A204.1 (cell line): ENCODE measurements around the gene DHRS11.

ENCODE experiments used
- FAIRE-seq: peaks from 2 replicates; lab custom pipeline; 2012; peaks lifted over from hg19 to GRCh38; lab: Jason Lieb, UNC

DHRS11 gene

GRCh38 chr17:36616061-36617029 is 24.7 kb downstream of the DHRS11 start:
- FAIRE-seq, result no peak

DNA sequence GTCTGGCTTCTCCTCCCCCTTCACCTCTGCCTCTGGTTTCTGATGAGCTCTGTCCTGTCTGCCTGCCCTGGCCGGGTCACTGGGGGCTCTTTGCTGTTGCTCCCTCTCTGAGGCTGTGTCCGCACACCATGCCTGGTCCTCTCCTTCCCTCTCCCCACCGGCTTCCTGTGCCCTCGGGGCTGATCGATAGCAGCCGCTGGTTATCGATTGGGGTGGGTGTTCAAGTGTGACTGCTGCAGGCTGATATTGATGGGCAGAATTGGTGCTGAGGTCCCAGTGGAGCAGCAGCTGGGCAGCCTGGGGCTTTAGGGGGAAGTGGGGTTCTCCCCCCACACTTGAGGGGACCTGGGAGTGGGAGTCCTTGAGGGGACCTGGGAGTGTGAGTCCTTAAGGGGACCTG is 26.1 kb downstream of the DHRS11 start:
- no peak for FAIRE-seq

DNA sequence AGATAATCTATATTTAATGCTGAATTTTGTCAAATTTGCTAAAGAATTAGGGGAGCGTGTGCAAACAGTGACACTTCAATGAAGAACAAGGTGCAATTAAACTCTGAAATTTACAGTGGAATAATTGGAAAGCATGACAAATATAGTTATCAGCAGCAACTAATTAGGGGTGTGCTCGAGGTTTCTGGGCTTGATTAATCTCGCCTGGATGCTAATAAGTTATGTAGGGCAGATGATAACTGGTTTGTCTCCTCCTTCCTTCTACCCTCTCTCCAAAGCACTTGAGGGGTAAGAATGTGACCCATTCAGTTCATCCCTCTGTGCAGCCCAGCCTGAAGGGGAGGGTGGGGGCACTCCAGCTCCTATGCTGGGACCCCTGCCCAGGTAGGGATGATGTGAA is 31.6 kb downstream of the DHRS11 start:
- no peak for FAIRE-seq

GRCh38 chr17:36625188-36625587 is 33.5 kb downstream of the DHRS11 start:
- FAIRE-seq, result no peak

- no peak for FAIRE-seq
Observed at GRCh38 chr17:36627101-36627500, 35.4 kb downstream of the DHRS11 start.

DNA sequence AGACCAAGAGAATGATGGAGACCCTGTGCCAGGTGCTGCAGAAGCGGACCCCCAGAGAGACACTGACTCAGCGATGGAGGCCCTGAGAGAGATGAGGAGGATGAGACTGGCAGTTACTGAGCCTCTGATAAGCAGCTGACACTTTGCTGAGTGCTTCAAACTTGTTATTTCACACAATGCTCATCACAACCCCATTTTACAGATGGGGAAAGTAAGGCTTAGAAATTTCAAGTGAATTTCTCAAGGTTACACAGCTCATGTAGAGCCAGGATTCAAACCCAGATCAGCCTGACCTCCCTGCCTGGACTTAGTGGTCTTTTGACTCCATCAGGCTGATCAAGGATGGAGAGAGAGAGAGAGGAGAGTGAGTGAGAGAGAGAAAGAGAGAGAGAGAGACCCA is 36.9 kb downstream of the DHRS11 start:
- FAIRE-seq, result no peak

DNA sequence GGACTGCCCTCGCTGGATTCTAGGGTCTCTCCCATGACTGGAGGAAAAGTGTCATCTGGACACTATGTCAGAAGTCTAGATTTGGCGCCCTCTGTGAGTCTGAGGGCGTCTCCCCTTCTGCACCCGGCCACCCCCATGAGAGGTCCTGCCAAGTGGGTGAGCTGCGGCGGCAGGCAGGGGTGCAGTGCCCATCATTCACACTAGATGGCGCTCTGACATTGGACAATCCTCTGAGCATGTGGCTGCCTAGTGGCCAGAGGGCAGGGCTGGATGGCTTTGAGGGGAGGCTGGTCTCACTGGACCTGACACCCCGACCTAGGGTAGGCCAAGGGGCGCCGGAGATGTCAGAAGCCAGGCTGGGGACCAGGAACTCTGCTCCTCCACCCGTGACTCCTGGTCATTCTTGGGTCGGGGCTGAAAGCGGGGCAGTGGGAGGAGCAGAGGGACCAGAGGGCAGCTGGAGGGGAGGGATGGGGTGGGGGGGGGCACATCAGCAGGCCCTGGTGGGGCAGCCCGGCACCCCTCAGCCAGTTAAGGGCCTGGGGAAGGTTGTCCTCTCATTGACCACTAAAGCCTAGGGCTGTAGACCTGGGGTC is 37.7 kb downstream of the DHRS11 start:
- FAIRE-seq, result no peak

- FAIRE-seq, result no peak
Observed at GRCh38 chr17:36629970-36630502, 38.4 kb downstream of the DHRS11 start.

GRCh38 chr17:36631022-36631421 is 39.3 kb downstream of the DHRS11 start:
- FAIRE-seq, result no peak

GRCh38 chr17:36632916-36633771 is 41.5 kb downstream of the DHRS11 start:
- no peak for FAIRE-seq

DNA sequence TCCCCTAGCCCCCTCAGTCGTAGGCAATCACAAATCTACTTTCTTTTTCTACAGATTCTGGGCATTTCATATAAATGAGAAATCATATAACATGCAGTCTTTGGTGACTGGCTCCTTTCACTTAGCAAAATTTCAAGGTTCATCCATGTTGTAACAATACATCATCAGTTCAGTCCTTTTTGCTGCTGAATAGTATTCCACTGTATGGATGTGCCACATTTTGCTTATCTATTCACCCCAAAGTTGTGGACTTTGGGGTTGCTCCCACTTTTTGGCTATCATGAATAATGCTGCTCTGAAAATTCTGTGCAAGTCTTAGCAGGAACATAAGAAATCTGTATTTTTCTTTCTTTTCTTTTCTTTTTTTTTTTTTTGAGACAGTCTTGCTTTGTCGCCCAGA is 48.7 kb downstream of the DHRS11 start:
- FAIRE-seq, result no peak

GRCh38 chr17:36640836-36641235 is 49.2 kb downstream of the DHRS11 start:
- FAIRE-seq, result no peak

DNA sequence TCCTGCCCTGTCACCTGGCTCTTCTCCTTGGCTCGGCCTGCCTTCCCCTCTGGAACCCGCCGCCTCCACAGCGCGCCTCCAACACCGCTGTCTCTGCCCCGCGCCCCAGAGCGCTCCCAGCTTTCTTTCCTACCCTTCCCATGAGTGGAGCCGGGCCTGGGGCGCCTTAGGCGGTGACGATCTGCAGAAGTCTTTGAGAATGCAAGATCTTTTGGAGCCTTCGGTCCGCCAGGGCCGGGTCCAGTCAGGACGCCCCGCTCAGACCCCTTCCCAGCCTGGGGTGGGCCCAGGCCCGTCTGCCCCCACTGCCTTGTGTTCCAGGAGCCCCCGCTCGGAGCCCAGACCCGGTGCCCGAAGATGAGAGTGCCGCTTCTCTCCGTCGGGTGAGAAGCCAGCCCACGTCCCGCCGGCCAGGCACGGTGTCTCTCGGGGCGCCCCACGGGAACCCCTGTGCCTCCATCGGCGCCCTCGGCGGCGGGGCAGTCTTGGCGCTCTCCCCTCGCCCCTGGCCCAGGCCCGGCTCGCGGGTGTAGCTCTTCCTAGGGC is 49.7 kb downstream of the DHRS11 start:
- no peak for FAIRE-seq

DNA sequence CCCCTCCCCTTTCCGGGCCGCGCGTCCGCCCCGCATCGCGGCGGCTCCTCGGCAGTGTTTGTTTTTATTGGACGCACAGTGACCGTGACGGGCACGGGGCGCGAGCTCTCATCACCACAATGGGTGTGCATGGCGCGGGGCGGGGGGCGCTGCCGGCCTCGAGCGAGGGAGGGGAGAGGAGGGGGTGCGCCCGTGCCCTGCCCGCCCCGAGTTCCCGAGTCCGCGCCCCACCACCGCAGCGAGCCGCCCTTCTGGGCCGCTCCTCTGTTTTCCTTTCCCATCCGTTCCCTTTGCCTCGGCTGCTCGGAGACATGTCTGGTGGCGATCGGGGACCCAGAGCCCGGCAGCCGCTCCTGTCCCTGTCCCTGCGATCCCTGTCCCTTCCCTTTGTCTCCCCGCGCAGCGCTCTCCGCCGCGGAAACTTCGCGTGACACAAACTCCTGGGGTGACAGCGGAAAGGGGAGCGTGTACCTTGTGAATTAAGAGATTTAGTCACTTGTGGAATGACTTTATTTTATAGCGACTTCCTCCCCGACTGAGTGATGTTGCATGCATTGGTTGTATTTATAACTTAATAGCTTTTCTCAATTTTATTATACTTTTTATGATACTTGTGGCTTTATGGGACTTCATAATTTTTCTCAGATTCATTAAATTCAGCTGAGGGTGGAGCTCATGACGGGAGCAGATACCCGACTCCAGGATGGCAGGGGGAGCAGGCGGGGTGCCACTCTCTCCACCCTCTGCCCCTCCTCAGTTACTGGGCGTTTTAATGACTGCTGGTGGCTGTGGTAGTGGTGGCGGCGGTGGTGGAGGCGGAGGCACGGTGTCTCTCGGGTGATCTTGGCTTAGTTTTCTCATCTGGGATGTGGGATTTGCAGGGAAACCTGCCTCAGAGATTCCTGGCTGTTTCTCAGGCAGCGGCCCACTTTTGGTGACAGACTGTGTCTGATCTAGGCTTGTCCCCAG is 50.5 kb downstream of the DHRS11 start:
- no peak for FAIRE-seq

- FAIRE-seq, result no peak
Observed at GRCh38 chr17:36643086-36643685, 51.5 kb downstream of the DHRS11 start.

DNA sequence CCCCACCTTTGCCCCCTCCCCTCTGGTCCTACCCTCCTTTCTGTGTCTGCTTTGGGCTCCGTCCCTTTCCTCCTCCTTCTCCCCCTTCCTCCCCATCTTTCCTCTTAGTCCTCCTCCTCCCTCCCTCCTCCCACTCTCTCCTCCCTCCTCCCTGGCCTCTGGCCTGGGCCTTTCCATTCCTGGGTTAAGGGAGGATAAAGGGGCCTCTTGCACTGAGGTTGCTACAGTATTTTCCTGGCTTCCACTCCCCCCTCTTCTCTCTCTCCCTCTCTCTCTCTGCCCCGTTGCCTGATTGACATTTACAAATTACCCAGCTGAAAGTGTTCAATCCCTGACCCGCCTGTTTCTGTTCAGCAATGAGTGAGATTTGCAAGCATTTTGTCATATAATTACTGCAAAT is 53.7 kb downstream of the DHRS11 start:
- no peak for FAIRE-seq

DNA sequence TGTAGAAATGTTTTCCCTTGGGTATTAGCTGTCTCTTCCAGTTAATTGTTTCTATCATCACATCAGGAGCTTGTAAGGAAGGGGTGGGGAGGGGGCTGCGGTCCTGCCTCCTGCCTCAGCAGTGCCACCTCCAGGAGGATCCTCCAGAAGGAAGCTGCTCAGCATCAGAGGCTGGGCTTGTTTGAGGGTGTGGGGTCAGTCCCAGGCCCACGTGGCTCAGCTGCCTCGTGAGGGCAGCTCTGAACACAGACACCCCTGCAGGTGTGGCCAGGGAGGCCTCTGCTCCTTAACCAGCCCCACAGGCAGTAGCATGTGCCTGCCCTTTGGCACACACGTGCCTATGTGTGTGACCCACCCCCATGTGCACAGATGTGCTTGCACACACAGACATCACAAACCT is 56.0 kb downstream of the DHRS11 start:
- FAIRE-seq, result no peak

DNA sequence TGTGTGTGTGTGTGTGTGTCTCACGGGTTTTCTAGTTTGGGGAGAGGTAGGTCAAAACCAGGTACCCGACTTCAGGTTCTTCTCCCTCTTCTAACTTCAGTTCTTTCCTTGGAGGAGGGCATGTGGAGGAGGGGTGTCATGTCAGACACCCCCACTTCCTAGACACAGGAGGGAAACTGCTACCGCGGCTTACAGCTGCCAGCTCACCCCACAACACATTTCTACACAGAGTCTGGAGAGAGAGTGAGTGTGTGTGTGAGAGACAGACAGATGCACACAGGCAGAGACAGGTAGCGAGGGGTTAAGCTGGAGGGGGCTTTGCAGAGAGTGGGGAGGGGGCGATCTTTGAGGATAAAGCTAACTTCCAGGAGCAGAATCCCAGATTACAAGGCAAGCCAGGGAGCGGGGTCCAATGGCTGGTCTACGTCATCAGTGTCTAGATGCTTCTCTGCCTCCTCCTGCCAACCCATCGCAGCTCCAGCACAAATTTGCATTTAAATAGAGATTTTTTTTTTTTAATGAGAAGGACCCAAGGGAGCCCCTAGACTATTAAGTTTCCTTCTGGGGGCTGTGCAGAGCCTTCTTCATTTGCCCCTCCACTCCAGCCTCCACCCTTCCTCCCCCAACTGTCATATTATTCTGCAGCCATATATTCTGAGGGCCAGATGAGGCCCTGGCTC is 58.6 kb downstream of the DHRS11 start:
- FAIRE-seq, result no peak
